Measurements from ENCODE around the gene PROX1. TPM values are rescaled to one million over a fixed set of nuclear protein-coding genes. Genes with fewer than 3 reads are reported as not detected.

Gene PROX1
- polyA plus RNA-seq, 1 donor (not counting 4 experiments of a cell fraction or from before 2014, with no cell fraction given): 0.20 TPM

- Histone ChIP-seq H3K27ac (ENCODE audit: control insufficient read depth, insufficient read depth, low read length) (no peak overlapping the region), H3K9ac (ENCODE audit: control insufficient read depth, extremely low read depth, insufficient read depth, low read length) (no peak overlapping the region), H3K4me2 (ENCODE audit: control insufficient read depth, extremely low read depth, insufficient read depth, low read depth, low read length) (no peak overlapping the region), H3K9me1 (ENCODE audit: control insufficient read depth, extremely low read depth, insufficient read depth, low read length) (no peaks in the 10 kb centered on the region), H2AFZ (ENCODE audit: control insufficient read depth, low read length) (no peak overlapping the region), H3K4me1 (ENCODE audit: control insufficient read depth, extremely low read depth, insufficient read depth, low read length) (no peaks in the 10 kb centered on the region), H3K9me3 (ENCODE audit: control insufficient read depth, low read depth, low read length) (no peaks in the 10 kb centered on the region), H3K27me3 (ENCODE audit: control insufficient read depth, extremely low read depth, insufficient read depth, low read length) (peaks cover 4% of the 10 kb centered on the region), H3K79me2 (ENCODE audit: control insufficient read depth, insufficient read depth, low read length) (no peaks in the 10 kb centered on the region), H4K20me1 (ENCODE audit: control insufficient read depth, extremely low read depth, insufficient read depth, low read length) (no peaks in the 10 kb centered on the region), H3K36me3 (ENCODE audit: control insufficient read depth in 2 of 2, extremely low read depth in 1 of 2, insufficient read depth in 2 of 2, low read length in 2 of 2) (no peaks in the 10 kb centered on the region), H3K4me3 (ENCODE audit: control insufficient read depth in 2 of 3, extremely low read depth in 1 of 3, insufficient read depth in 2 of 3, low read depth in 1 of 3, low read length in 3 of 3) (no peak overlapping the region)
- FAIRE-seq (no peak), DNase-seq (ENCODE audit: low read depth, low spot score) (no peak)
- TF ChIP-seq EZH2 (IDR thresholded peaks at IDR 0.05; ENCODE audit: low read length) (no peak), CTCF (optimal IDR thresholded peaks at IDR 0.05 in 1 of 3, IDR thresholded peaks at IDR 0.05 in 1 of 3, conservative IDR thresholded peaks at IDR 0.05 in 1 of 3; ENCODE audit: extremely low read depth in 1 of 3, insufficient read depth in 2 of 3, low read length in 3 of 3) (no peak)
- dilution Hi-C loops (cut with MboI; ENCODE audit: extremely low pct_ligation_motif_present, low sequenced_read_pairs): no loop called here
Observed at GRCh38 chr1:214075999-214076707, 88.4 kb downstream of the PROX1 start.

GRCh38 chr1:214076708-214077065, 88.9 kb downstream of the PROX1 start:
- dilution Hi-C loops (cut with MboI; ENCODE audit: extremely low pct_ligation_motif_present, low sequenced_read_pairs): no loop called here
- no peak overlapping the region for H3K4me2 ChIP-seq (ENCODE audit: control insufficient read depth, extremely low read depth, insufficient read depth, low read depth, low read length)
- H3K9me3 ChIP-seq (ENCODE audit: control insufficient read depth, low read depth, low read length): no peaks in the 10 kb centered on the region
- H3K27me3 ChIP-seq (ENCODE audit: control insufficient read depth, extremely low read depth, insufficient read depth, low read length): peaks cover 4% of the 10 kb centered on the region
- no peaks in the 10 kb centered on the region for H3K79me2 ChIP-seq (ENCODE audit: control insufficient read depth, insufficient read depth, low read length)
- H4K20me1 ChIP-seq (ENCODE audit: control insufficient read depth, extremely low read depth, insufficient read depth, low read length): no peaks in the 10 kb centered on the region
- no peaks in the 10 kb centered on the region for H3K36me3 ChIP-seq (ENCODE audit: control insufficient read depth in 2 of 2, extremely low read depth in 1 of 2, insufficient read depth in 2 of 2, low read length in 2 of 2)
- no peak for FAIRE-seq
- H3K4me3 ChIP-seq (ENCODE audit: control insufficient read depth in 2 of 3, extremely low read depth in 1 of 3, insufficient read depth in 2 of 3, low read depth in 1 of 3, low read length in 3 of 3): no peak overlapping the region
- no peak for TF ChIP-seq CTCF (optimal IDR thresholded peaks at IDR 0.05 in 1 of 3, IDR thresholded peaks at IDR 0.05 in 1 of 3, conservative IDR thresholded peaks at IDR 0.05 in 1 of 3; ENCODE audit: extremely low read depth in 1 of 3, insufficient read depth in 2 of 3, low read length in 3 of 3)
- no peak for TF ChIP-seq EZH2 (IDR thresholded peaks at IDR 0.05; ENCODE audit: low read length)
- no peaks in the 10 kb centered on the region for H3K9me1 ChIP-seq (ENCODE audit: control insufficient read depth, extremely low read depth, insufficient read depth, low read length)
- no peak overlapping the region for H3K27ac ChIP-seq (ENCODE audit: control insufficient read depth, insufficient read depth, low read length)
- no peak overlapping the region for H3K9ac ChIP-seq (ENCODE audit: control insufficient read depth, extremely low read depth, insufficient read depth, low read length)
- no peak overlapping the region for H2AFZ ChIP-seq (ENCODE audit: control insufficient read depth, low read length)
- no peaks in the 10 kb centered on the region for H3K4me1 ChIP-seq (ENCODE audit: control insufficient read depth, extremely low read depth, insufficient read depth, low read length)
- no peak for DNase-seq (ENCODE audit: low read depth, low spot score)

All from keratinocyte (primary cell).